Vagina (tissue), 2 donors: ENCODE measurements around the gene SNRNP70.

ENCODE experiments used
- POLR2A ChIP-seq, 2 donors: fragments of 450-650 bp; IDR thresholded peaks; one replicate each; pipeline ENCODE4 v1.6.1; 2017; ENCODE audit warnings: antibody characterized with exemption in 2 of 2, mild to moderate bottlenecking in 2 of 2, moderate library complexity in 2 of 2
- POLR2AphosphoS5 ChIP-seq, 2 donors: sonication (generic); formaldehyde crosslinking; IDR thresholded peaks; one replicate each; pipeline ENCODE4 v1.9.0; 2017; ENCODE audit warnings: antibody characterized with exemption in 2 of 2, mild to moderate bottlenecking in 2 of 2, low read depth in 1 of 2; ENCODE audit not compliant: insufficient read depth in 1 of 2
- TF ChIP-seq, protein P1 (sequence below), 3 experiments: fragments of 450-650 bp in 2 of 3; fragments of 200-600 bp in 1 of 3; sonication (generic) in 1 of 3; IDR thresholded peaks; one replicate each; pipeline ENCODE4 v1.5.1; 2017 to 2019; ENCODE audit warnings: antibody characterized with exemption in 3 of 3, mild to moderate bottlenecking in 2 of 3, moderate library complexity in 2 of 3

DNA sequence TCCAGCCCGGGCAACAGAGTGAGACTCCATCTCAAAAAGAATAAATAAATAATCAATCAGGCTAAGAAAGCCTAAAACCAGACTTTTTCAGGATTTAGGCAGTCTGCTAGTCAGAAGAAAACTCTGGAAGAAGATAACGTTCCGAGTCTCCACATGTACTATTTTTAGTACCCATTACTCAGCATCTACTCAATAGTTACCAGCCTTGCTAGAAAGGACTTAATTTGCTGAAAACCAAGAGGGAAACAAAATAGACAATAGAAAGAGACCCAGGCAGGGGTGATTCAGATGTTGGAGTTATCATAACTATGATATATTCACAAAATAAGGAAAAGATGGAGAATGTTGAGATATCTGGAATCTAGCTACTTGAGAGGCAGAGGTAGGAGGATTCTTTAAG lies 25.3 kb downstream of the SNRNP70 start:
- TF ChIP-seq, protein P1, sequence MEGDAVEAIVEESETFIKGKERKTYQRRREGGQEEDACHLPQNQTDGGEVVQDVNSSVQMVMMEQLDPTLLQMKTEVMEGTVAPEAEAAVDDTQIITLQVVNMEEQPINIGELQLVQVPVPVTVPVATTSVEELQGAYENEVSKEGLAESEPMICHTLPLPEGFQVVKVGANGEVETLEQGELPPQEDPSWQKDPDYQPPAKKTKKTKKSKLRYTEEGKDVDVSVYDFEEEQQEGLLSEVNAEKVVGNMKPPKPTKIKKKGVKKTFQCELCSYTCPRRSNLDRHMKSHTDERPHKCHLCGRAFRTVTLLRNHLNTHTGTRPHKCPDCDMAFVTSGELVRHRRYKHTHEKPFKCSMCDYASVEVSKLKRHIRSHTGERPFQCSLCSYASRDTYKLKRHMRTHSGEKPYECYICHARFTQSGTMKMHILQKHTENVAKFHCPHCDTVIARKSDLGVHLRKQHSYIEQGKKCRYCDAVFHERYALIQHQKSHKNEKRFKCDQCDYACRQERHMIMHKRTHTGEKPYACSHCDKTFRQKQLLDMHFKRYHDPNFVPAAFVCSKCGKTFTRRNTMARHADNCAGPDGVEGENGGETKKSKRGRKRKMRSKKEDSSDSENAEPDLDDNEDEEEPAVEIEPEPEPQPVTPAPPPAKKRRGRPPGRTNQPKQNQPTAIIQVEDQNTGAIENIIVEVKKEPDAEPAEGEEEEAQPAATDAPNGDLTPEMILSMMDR (IDR thresholded peaks at IDR 0.05) = no peak
- no peak for TF ChIP-seq POLR2A (IDR thresholded peaks at IDR 0.05)
- no peak for TF ChIP-seq POLR2AphosphoS5 (IDR thresholded peaks at IDR 0.05; ENCODE audit: insufficient read depth in 1 of 2, low read depth in 1 of 2)
